Fibroblast of villous mesenchyme (primary cell): ENCODE results near the gene TLR6. TPM values are rescaled to one million over a fixed set of nuclear protein-coding genes. Genes with fewer than 3 reads are reported as not detected.

Experiments
- DNase-seq: peaks from one replicate; pipeline ENCODE4 v3.0.0-alpha.2; 2010; ENCODE audit warnings: low read depth
- H3K4me3 ChIP-seq: 2 replicates; pipeline ENCODE4 v1.5.1; 2011; ENCODE audit warnings: low read depth, mild to moderate bottlenecking, low read length
- CTCF ChIP-seq: IDR thresholded peaks from 2 replicates; pipeline ENCODE4 v1.5.1; 2012; ENCODE audit warnings: low read depth, mild to moderate bottlenecking, low read length; ENCODE audit not compliant: insufficient read depth
- total RNA-seq: library from RNA; depleted of rRNA; stranded (reverse); fragments of >200 nt; gene quantifications from 2 replicates; pipeline ENCODE4 v1.2.3, GENCODE V29; 2012

TLR6 gene
- 2.3 and 3.0 TPM in 2 replicates for total RNA-seq

GRCh38 chr4:38856524-38857337 is at the start of gene TLR6:
Gene TLR6, minus strand, starts transcription at chr4:38856817. Its CDS starts 27,344 bp downstream, at chr4:38829473.
- peak; percentile 75 for TF ChIP-seq CTCF
- H3K4me3 ChIP-seq = peak within 1 kb of the TSS; percentile 21
- DNase-seq = peak; percentile 67

GRCh38 chr4:38905652-38906385 is 49.2 kb upstream of the TLR6 start:
- no peak overlapping the region for H3K4me3 ChIP-seq
- DNase-seq = peak; percentile 62
- TF ChIP-seq CTCF = no peak

GRCh38 chr4:38904682-38905081 is 48.1 kb upstream of the TLR6 start:
- no peak overlapping the region for H3K4me3 ChIP-seq
- DNase-seq = no peak
- TF ChIP-seq CTCF = no peak

GRCh38 chr4:38904090-38904666 is 47.6 kb upstream of the TLR6 start:
- H3K4me3 ChIP-seq = no peak overlapping the region
- no peak for TF ChIP-seq CTCF
- no peak for DNase-seq

- no peak overlapping the region for H3K4me3 ChIP-seq
- no peak for DNase-seq
- TF ChIP-seq CTCF = no peak
Measured at GRCh38 chr4:38902695-38903094, 46.1 kb upstream of the TLR6 start.

GRCh38 chr4:38902221-38902620 is 45.6 kb upstream of the TLR6 start:
- no peak for TF ChIP-seq CTCF
- no peak overlapping the region for H3K4me3 ChIP-seq
- peak; percentile 47 for DNase-seq
